Endothelial cell of hepatic sinusoid (primary cell): Measurements from ENCODE around the gene BROX.
"Not testable (repeated sequence)": the region's sequence is repeated elsewhere in the genome, so short reads cannot be mapped to it uniquely, and the experiment has no call there.

Experiments
- in situ Hi-C: cut with HindIII; loops from 2 replicates; pipeline ENCODE4 v1.10.0; 2017; ENCODE audit warnings: low sequenced_read_pairs

The BROX gene

GRCh38 chr1:222730866-222731265 is 18.5 kb downstream of the BROX start:
- in situ Hi-C loops, result no loop called here

GRCh38 chr1:222732216-222733159 is 20.1 kb downstream of the BROX start:
- in situ Hi-C loops, result no loop called here

GRCh38 chr1:222734740-222735139 is 22.4 kb downstream of the BROX start:
- in situ Hi-C loops, result no loop called here

GRCh38 chr1:222736470-222736869 is 24.1 kb downstream of the BROX start:
- in situ Hi-C loops, result no loop called here

GRCh38 chr1:222736972-222737371 is 24.6 kb downstream of the BROX start, which contains the start of gene FAM177B:
Gene FAM177B, plus strand, starts transcription at chr1:222737202. Its CDS starts 9,344 bp downstream, at chr1:222746546.
- in situ Hi-C loops, result no loop called here

- in situ Hi-C loops, result no loop called here
Observed at GRCh38 chr1:222739465-222739864, 27.1 kb downstream of the BROX start.

GRCh38 chr1:222739929-222740328 is 27.6 kb downstream of the BROX start:
- in situ Hi-C loops, result no loop called here

GRCh38 chr1:222741630-222742457 is 29.5 kb downstream of the BROX start:
- in situ Hi-C loops, result not testable (repeated sequence)

- in situ Hi-C loops, result loop anchor here (5.0 kb wide), 1 partner anchor 72 kb away; no protein-coding TSS in a partner anchor
Observed at GRCh38 chr1:222749927-222750326, 37.6 kb downstream of the BROX start.

GRCh38 chr1:222750651-222751050 is 38.3 kb downstream of the BROX start:
- in situ Hi-C loops, result no loop called here

GRCh38 chr1:222751255-222751654 is 38.9 kb downstream of the BROX start:
- in situ Hi-C loops, result no loop called here

GRCh38 chr1:222754366-222755139 is 42.2 kb downstream of the BROX start:
- in situ Hi-C loops, result no loop called here

GRCh38 chr1:222757646-222758268 is 45.4 kb downstream of the BROX start:
- in situ Hi-C loops, result no loop called here

GRCh38 chr1:222759451-222760035 is 47.2 kb downstream of the BROX start:
- in situ Hi-C loops, result no loop called here

- in situ Hi-C loops, result no loop called here
Observed at GRCh38 chr1:222761083-222761482, 48.7 kb downstream of the BROX start.

GRCh38 chr1:222762178-222762577 is 49.8 kb downstream of the BROX start:
- in situ Hi-C loops, result not testable (repeated sequence)

- in situ Hi-C loops, result no loop called here
Observed at GRCh38 chr1:222767152-222767571, 54.8 kb downstream of the BROX start.

- in situ Hi-C loops, result no loop called here
Observed at GRCh38 chr1:222768592-222768991, 56.2 kb downstream of the BROX start.

GRCh38 chr1:222769181-222769580 is 56.8 kb downstream of the BROX start:
- in situ Hi-C loops, result no loop called here
